GM04504 (cell line): ENCODE measurements around the gene HPSE2.

Experiments used
- DNase-seq: peaks from one replicate; pipeline ENCODE4 v3.0.0-alpha.2; 2012; ENCODE audit warnings: low read depth

HPSE2 gene

DNA sequence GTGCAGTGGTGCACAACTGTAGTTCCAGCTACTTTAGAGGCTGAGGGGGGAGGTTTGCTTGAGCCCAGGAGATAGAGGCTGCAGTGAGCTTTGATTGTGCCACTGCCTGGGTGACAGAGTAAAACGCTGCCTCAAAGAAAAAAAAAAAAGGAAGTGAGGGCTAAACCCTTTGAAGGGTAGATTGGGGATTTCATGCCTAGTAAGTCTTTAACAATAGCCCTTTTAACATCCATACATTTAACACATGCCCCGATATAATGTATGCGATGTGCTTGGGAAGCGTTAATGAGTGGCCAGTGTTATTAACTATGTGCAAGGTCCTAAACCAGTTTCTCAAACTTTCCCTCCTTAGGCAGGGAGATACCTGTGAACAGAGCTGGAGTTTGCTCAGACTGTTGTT lies 559.8 kb downstream of the HPSE2 start:
- no peak for DNase-seq

DNA sequence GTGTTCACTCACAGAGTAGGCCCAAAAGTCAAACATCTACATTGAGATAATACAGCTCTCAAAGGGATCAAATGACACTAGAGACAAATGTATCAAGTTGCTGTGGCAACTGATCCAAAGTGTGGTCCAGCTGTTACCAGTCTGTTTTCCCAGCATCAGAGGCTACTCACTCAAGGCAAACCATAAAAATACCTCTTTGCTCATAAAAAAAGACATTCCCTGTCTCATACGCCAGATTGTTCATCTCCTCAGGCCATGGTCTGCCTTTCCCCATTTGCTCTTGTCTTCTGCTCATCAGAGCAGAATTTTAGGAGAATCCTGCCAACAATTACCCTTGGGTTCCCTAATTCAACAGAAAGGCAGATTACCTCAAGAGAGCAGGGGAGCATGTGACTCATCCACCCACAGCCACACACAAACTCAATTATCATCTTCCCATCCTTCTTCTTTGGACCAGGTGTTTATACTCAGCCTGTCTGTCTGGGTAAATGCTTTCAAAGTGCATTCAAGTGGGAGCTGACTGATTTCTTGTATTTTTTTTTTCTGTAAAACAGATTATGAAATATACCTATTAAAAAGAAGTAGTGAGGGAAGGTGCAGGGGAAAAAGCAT lies 562.4 kb downstream of the HPSE2 start:
- peak; percentile 2 for DNase-seq

DNA sequence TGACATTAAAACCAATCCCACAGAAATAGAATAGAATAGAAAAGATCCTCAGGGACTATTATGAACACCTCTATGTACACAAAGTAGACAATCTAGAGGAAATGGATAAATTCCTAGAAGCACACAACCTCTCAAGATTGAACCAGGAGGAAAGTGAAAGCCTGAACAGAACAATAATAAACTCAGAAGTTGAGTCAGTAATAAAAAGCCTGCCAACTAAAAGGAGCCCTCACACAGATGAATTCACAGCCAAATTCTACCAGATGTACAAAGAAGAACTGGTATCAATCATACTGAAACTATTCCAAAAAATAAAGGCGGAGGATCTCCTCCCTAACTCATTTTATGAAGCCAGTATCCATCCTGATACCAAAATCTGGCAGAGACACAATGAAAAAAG lies 568.6 kb downstream of the HPSE2 start:
- no peak for DNase-seq

DNA sequence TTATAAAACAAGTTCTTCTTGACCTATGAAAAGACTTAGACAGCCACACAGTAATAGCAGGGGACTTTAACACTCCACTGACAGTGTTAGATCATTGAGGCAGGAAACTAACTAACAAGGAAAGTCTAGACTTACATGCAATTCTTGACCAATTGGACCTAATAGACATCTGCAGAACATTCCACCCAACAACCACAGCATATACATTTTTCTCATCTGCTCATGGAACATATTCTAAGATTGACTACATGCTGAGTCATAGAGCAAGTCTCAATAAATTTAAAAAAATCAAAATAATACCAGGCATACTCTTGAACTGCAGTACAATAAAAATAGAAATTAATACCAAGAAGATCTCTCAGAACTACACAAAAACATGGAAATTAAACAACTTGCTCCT lies 569.4 kb downstream of the HPSE2 start:
- no peak for DNase-seq

DNA sequence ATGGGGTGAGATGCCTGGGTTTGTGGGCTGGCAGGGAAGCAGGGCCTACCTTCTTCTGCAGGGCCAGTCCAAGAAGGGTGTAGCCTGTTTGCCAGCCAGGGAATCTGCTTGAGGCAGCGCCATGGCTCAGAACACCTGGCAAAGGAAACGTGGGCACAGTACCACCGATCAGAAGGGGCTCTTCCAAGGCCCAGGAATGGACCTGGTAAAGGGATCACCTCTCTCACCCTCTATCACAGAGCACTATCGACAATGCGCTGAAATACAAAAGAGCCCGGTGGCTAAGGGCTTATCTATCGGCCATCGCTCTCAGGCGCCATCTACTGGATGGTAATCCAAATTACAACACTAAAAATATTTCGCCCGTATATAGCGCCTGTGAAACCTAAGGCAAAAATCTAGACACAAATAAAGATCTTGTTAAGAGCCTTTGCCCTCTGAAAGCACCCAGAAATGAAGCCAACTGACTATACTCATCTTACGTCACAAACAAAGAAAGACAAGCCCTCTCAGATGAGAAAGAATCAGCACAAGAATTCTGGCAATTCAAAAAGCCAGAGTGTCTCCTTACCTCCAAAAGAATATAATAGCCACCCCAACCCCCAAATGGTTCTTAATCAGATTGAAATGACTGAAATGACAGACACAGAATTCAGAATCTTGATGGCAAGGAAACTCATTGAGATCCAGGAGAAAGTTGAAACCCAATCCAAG lies 571.2 kb downstream of the HPSE2 start:
- peak; percentile 4 for DNase-seq

DNA sequence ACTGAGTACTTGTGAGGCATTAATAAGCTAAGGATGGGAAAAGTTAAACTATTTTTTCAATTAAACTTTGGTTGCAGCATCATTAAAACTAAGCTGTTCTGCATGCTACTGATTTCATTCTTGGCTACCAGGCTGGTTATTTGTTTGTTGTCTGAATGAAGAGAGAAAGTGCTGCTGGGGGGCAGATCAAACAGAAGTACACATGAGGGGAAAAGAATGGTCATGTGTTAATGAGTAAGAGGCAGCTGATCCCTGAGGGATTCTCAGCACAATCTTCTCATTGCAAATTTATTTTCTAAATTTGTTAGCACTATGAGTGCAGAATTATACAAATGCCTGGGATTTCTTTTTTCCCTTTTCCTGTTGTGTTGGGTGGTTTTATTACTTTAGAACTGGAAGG lies 575.7 kb downstream of the HPSE2 start:
- no peak for DNase-seq

DNA sequence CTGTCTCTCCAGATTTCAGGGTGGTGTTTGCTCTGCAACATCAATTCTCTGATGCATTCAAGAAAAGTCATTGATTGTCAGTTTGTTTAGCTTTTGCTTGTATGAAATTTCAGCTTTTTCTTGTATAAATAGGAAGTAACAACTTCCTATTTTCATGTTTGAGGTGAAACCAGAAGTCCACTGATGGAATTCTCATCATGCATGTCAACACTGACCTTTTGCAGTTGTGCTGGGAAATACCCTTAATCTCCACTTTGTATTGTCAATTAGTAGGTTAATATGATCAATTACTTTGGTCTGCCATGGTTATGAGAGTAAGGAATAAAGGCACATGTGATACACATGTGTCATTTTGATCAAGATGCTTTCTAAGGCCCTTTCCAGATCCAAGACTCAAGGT lies 580.2 kb downstream of the HPSE2 start:
- DNase-seq: no peak

DNA sequence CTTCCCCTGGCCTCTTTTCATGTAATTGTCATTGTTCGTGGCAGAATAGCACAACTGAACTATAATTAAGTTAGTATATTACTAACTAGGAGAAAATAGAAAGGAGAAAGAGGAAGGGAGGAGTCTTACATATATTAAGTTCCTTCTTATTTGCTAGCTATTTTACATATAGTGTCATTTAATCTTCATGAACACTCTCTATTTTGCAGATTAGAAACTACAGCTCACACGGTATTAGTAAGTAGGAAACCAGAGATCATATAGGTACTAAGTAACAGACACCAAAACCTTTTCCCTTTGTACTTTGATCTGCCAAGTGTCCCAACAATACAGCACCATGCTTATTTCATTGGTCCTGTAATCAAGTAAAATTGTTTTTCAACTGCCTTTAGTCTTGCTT lies 586.5 kb downstream of the HPSE2 start:
- DNase-seq: no peak

DNA sequence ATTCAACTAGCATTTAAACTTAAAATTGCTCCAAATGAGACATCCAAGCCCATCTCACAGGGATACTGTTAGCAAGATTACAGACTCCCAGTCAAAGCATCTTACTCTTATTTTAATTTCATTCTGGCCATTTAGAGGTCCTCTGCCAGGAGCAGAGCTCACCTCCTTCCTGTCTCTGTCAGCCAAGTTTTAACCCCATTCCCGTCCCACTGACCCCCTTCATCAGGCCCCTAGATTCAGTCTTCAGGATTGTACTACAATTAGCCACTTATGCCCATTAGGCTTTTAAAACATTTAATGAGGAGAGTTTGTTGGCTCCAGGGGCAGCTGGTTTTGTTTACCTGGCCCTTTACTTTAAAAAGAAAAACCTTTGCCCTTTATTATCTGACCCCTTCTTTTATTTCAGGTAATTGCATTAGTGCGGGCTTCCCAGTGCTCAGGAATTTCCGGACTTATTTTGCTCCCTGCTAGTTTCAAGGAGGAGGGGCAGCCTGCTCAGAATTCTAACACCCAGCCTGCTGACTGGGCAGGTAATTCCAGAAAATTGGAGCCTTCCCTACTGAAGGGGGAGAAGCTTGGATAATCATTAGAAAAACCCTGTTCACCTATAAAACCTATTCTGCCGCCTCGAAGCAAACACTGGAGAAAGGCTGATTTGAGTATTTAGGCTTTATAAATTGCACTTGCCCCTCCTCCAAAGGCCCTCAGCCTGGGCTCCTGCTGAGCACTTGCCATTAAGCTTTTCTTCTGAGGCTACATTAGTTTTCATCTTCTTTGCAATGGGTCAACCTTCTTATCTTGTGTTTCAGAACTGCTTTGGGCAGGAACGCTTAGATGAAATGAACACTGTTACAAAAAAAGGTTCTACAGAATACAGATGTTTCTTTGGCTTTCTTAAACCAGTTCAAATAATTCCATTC lies 588.4 kb downstream of the HPSE2 start:
- no peak for DNase-seq

DNA sequence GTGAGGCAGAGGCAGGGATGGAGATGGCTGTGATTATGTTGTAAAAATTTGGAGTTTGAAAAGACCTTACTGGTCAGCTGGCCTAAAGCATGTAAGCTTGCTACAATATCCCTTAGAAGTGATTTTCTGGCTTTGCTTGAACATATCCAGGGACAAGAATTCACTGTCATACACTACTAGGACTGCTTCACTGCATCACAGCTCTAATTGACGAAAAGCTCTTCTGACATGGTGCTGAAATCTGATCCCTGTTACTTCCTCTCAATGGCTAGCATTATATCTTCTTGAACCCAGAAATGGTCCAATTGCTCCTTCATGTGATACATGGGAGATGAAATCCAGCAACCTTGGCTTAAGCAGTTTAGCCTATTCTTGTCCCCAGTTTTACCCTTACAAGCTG lies 591.2 kb downstream of the HPSE2 start:
- no peak for DNase-seq

DNA sequence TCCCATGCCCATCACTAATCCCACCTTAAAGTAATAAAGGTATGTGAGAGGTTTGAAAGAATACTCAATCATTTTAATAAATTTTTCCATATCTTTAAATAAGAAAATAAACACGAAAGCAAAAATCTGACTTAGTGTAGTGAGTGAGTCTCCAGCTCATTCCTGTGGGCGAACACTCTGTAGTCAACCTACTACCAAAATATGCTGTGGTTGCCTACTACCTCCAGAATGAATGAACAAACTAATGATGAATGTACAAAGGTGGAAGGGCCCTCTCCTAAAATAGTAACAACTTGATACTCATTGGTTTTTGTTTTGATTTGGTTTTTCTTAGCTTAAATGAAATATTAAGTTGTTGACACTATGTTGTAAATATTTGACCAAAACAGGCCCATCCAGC lies 593.4 kb downstream of the HPSE2 start:
- no peak for DNase-seq

DNA sequence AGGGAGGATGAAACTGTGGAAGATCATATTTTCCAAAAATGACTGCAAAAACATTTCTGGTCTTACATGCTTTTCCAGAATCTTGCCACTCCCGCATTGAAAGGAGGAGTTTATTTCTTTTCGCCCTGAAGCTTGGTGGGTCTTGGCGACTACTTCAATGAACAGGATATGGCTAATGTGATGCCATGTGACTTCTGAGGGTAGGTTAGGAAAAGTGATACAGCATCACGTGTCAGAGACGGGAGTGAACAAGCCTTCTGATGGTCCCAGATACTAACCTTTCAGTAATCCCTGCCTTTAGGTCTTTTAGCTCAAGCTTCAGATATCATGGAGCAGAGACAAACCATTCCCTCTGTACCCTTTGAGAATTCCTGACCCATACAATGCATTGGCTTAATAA lies 596.7 kb downstream of the HPSE2 start:
- DNase-seq: no peak

DNA sequence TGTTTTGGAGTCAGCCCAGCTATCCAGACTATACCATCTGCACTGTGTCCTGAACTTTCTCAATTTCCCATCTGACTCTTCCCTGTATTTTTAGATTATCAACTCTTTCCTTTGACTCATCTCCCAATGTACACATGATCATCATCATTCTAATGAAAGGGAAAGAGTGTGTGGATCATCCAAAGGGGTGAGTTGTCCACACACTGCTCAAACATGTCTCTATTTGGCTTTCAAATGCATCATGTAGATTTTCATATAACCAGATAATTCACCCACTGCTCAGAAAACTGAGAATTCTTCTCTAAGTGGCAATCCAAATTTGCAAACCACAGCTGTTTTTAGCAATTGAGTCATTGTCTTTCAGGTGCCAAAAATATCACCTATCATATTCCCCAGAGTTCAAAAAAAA lies 598.7 kb downstream of the HPSE2 start:
- no peak for DNase-seq

DNA sequence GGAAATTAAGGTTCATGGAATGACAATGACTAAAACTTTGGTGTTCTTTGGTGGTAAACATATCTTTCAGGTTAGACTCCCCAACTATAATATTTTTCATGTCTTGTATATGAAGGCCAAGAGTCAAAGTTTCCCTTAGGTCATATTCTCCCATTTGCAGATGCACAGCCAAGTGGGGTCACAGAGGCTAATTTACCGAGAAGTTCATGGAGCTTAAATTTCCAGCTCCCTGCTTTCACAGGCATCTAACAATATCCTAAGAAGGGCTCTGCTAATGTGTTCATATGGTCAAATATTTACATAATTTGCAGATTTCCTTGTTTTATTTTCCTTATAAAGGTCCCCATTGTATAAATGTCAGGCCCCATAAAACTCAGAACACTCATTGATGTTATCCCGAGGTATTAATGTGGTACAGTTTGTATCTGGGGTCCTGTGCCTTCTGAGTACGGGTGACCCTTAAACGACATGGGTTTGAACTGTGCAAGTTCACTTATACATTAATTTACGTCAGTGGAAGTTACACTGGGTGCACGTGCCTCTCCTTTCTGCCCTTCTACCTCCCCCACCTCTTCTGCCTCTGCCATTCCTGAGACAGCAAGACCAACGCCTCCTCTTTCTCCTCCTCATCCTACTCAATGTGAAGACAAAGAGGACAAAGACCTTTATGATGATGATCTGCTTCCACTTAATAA lies 603.0 kb downstream of the HPSE2 start:
- no peak for DNase-seq

DNA sequence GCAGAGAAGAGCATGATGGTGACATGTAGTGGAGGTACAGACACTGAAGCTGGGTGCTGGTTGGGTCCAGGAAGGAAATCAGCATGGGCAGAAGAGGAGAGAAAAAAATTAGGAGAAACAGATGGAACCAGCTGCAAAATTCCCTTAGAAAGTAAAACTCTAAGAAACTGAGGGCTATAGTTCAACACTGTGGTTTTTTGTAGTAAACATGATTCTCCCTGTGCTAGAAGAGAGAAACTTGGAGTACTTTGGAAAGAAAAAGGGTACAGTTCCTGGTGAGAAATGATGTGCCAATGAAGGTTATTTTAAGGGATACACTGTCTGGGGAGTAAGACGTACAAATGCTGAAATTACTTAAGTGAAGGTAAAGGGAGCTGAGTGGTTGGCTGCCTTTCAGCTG lies 607.4 kb downstream of the HPSE2 start:
- DNase-seq: no peak

DNA sequence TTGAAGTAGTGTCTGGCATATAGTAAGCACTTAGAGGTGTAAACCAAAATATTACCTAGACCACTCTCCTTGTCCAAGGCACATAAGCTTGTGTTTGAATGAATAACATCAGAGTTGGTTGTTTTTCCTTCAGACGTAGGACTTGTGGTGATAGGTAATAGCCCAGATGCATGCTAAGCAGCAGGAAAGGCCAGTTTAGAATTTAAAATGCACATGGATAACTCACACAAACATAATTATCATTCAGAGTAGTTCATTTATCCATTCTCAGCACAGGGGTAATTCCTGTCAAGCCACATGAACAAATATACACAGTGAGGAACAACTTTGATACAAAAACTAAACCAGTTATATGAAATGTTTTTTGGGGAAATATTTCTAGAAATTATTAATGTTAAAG lies 607.9 kb downstream of the HPSE2 start:
- no peak for DNase-seq

DNA sequence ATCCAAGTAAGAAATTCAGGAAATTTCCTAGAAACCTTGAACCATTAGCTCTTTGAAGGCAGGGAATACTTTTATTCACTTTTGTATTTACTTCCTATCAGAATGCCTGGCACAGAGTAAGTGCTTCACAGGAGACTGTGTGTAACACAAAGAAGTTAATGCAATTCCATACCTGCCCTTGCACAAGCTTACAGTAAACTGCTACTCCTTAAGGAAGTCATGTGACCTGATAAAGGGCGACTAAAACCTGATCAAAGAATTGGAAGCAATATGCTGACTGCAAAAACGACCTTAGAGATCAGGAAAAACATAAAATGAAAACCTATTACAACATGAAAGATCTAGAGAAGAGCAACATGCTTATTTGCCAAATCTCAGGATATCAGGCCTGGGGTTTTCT lies 610.7 kb downstream of the HPSE2 start:
- no peak for DNase-seq

DNA sequence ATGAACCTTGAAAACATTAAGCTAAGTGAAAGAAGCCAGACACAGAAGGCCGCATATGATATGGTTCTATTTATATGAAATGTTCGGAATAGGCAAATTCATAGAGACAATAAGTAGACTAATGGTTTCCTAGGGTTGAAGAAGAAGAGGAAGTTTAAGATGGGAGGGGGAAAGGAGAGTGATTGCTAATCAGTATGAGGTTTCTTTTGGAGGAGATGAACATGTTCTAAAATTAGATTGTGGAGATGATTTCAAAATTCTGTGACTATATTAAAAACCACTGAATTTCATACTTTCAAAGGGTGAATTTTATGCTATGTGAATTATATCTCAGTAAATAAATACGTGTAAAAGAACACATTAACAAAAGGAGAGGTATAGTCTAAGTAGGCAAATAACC lies 612.5 kb downstream of the HPSE2 start:
- DNase-seq: no peak

DNA sequence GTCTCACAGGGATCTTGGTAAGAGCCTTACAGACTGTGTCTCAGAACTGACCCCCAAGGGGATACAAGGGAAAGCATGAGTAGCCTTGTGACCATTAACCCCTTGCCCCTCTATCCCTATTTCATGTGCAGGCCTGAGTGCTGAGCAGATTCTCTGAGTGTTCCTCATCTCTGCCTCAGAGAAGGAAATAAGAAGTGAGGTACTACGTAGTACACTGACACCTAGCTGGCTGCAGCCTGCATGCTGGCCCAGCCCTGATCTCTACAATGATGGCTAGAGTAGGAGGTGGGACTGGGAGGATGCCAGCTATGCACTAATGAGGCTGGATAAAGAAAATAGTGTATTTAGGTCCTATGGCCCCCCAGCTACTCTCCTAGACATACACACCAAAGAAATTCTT lies 614.0 kb downstream of the HPSE2 start:
- DNase-seq: no peak

DNA sequence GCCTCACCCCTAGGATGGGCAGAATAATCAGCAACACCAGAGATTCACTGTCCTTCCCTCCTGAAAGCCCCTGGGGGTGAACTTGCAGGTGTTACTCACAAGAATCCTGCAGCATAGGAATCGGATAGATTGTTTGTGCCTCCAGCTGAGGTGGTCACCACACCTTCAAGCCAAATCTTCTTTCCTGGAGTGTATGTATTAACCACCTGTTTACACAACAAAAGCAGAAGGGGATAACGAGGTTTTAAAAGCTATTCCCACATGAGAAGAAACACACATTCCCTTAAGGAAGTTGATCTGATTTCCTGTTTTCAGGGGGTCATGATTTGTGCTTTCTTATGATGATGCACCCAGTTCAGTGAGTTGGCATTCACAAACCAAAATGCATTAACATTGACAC lies 615.1 kb downstream of the HPSE2 start:
- DNase-seq: no peak

DNA sequence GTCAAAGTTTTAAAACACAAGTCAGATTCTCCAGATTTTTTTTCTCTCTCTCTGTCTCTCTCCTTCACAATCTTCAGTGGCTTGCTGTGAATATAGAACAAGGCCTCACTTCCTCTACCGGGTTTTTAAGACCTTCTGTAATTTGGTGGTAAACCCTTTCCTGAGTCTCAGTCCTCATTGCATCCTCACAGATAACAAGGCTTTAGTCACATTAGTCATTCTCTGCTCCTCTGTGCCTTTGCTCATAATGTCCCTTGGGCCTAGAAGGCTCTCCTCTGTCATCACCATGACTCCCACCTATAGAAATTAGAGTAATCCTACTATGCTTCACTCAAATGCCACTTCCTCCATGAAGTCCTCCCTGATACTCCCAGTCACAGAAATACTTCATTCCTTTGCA lies 616.2 kb downstream of the HPSE2 start:
- no peak for DNase-seq

DNA sequence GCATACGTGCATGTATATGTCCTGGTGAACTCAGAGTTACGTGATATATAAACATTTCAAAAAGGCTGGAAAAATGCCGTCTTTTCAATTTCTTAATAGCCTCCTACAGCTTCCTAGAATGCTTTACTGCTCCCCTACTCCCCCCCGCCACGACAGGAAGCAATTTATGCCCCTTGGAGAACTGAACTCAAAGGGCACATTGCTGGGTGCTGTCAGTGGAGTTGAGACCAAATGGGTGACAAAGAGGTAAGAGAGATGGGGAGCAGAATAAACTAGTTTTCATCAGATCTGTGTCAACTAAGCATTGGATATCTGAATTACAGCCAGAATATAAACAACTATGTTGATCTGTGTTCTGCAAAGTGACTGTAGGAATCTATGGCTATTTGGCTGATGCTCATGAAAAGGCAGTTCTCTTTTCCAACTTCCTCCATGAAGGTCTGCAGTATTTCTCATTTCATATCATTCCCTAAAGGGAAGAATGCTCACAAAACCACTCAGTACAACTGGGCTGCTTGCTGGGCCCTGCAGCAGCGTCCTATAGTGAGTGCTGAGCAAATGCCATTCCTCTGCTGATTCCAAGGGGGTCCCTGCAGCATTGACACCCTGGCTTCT lies 617.6 kb downstream of the HPSE2 start:
- DNase-seq: no peak
